ENCODE results near the gene CNIH4.
A peak's percentile ranks its signal among the peaks of the same experiment; 100 is the strongest.
"Not testable (repeated sequence)": the region's sequence is repeated elsewhere in the genome, so short reads cannot be mapped to it uniquely, and the experiment has no call there.

Gene CNIH4

DNA sequence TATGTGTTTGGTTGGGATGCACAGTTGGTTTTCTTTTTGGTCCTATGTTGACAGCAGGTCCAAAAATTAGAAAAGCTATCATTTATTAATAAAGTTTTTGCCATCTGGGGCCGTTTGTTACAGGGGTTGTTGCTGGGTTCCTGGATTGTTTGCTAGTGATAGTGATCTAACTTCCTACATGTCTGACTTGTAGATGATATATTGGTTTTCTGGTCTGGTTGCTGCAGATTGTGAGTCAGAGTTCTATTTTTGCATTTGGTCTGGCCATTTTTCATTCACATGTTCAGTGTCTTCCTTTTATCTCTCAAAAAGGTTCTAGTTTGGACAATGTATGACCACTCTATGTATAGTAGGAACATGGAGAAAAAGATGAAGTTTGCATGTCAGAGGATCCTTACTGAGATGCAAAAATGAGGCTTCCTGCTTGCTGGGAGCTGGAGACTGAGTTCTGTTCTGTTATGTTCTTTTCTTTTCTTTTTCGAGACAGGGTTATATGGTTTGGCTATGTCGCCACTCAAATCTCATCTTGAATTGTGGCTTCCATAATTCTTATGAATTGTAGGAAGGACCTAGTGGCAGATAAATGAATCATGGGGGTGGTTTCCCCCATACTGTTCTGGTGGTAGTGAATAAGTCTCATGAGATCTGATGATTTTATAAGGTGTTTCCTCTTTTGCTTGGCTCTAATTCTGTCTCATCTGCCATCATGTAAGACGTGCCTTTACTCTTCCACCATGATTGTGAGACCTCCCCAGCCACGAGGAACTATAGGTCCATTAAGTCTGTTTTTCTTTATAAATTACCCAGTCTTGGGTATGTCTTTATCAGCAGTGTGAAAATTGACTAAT lies 22.5 kb upstream of the CNIH4 start:
- TF ChIP-seq, protein P1, sequence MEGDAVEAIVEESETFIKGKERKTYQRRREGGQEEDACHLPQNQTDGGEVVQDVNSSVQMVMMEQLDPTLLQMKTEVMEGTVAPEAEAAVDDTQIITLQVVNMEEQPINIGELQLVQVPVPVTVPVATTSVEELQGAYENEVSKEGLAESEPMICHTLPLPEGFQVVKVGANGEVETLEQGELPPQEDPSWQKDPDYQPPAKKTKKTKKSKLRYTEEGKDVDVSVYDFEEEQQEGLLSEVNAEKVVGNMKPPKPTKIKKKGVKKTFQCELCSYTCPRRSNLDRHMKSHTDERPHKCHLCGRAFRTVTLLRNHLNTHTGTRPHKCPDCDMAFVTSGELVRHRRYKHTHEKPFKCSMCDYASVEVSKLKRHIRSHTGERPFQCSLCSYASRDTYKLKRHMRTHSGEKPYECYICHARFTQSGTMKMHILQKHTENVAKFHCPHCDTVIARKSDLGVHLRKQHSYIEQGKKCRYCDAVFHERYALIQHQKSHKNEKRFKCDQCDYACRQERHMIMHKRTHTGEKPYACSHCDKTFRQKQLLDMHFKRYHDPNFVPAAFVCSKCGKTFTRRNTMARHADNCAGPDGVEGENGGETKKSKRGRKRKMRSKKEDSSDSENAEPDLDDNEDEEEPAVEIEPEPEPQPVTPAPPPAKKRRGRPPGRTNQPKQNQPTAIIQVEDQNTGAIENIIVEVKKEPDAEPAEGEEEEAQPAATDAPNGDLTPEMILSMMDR (IDR thresholded peaks at IDR 0.05; ENCODE audit: insufficient read depth, missing control alignments) = no peak
- no peak for FAIRE-seq
- no peak for DNase-seq (ENCODE audit: insufficient read length, low spot score)

DNA sequence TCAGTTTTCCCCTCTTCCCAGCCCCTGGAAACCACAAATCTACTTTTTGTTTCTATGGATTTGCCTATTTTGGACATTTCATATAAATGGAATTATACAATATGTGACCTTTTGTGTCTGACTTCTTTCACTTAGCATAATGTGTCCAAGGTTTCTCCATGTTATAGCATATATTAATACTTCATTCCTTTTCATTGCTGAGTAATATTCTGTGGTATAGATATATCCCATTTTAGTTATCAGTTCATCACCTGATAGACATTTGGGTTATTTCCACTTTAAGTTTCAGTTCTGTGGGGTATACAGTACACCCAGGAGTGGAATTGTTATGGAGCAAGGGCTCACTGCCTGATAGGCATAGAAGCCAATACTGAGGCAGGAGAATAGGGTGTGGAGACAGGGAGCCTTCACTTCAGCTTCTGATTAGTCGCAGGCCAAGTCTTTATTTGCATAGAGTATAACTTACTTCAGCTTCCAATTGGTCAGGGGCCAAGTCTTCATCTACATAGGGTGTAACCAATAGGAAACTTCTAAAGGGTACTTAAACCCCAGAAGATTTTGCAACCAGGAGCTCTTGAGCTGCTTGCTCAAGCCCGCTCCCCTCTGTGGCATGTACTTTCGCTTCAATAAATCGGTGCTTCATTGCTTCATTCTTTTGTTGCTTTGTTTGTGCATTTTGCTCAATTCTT lies 18.4 kb upstream of the CNIH4 start:
- DNase-seq (ENCODE audit: insufficient read length, low spot score) (no peak), FAIRE-seq (no peak)
- TF ChIP-seq, protein P1 (IDR thresholded peaks at IDR 0.05; ENCODE audit: insufficient read depth, missing control alignments) = no peak

DNA sequence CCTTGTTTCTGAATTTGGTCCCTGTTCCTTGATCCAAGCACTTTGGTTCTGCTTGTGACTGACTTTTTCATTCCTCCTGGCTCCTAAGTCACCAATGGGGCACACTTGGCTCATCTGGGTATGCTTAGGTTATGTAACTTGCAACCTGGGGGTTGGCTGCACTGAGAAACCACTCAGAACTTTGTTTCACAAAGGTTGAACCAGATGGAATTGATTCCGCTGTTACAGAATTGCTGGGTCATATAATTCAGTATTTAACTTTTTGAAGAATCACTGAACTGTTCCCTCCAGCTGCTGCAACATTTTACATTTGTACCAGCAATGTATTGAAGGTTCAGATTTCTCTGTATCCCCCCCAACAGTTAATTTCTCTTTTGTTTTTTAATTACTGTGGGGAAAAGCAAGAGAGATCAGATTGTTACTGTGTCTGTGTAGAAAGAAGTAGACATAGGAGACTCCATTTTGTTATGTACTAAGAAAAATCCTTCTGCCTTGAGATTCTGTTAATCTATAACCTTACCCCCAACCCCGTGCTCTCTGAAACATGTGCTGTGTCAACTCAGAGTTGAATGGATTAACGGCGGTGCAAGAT lies 17.1 kb upstream of the CNIH4 start:
- TF ChIP-seq, protein P1 (IDR thresholded peaks at IDR 0.05; ENCODE audit: insufficient read depth, missing control alignments) = no peak
- DNase-seq (ENCODE audit: insufficient read length, low spot score) (no peak), FAIRE-seq (peak; percentile 44)

DNA sequence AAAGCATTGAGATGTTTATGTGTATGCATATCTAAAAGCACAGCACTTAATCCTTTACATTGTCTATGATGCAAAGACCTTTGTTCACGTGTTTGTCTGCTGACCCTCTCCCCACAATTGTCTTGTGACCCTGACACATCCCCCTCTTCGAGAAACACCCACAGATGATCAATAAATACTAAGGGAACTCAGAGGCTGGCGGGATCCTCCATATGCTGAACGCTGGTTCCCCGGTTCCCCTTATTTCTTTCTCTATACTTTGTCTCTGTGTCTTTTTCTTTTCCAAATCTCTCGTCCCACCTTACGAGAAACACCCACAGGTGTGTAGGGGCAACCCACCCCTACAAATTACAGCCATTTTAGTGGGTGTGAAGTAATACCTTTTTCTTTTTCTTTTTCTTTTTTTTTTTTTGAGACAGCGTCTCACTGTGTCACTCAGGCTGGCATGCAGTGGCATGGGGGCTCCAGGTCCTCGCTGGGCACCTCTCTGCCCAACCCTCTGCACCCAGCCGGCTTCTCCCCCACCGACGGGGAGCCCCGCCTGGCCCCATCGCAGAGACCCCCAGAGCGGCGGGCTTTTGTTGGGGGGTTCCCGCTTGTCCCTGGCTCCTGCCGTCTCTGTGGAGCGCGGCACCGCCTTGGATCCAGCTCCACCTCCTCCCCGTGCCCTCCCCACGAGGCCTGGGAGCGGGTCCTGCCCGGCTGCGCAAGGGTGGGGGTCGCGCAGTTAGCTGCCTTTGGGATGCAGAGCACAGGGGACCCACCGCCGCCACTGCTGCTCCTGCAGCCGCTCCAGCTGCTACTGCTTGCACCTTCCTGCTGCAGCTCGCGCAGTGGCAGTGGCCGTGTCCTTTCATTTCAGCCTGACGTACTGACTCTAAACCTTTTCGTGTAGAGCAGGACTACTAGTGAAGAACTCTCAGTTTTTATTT lies 16.0 kb upstream of the CNIH4 start:
- not testable (repeated sequence) for DNase-seq (ENCODE audit: insufficient read length, low spot score); FAIRE-seq

DNA sequence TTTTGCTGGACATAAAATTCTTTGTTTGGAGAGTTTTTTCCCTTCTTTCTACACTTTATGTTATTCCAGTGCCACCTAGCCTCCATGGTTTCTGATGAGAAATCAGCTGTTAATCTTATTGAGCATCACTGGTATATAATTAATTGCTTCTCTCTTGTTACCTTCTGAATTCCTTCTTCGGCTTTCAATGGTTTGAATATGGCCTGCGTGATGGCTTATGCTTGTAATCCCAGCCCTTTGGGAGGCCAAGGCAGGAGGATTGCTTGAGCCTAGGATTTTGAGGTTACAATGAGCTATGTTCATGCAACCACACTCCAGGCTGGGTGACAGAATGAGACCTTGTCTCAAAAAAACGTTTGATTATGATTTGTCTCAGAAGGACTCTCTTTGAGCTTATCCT lies 13.0 kb upstream of the CNIH4 start:
- TF ChIP-seq, protein P1 (IDR thresholded peaks at IDR 0.05; ENCODE audit: insufficient read depth, missing control alignments) = no peak
- FAIRE-seq (no peak), DNase-seq (ENCODE audit: insufficient read length, low spot score) (no peak)

DNA sequence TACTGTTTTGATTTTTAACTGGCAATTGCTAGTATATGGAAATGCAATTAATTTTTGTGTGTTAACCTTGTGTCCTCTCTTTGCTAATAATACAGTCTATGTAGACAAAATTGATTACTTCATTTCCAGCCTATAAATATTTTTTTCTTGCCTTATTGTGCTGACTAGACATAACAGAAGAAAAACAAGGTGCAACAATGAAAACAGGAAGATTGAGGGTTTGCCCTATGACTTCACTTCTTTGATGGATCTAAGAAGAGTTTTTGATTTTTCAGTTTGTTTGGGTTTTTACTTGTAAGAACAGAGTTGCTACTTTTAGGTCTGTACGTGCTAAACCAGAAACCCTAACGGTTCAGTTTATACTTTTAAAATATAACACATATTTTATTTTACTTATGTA lies 8.5 kb upstream of the CNIH4 start:
- TF ChIP-seq, protein P1 (IDR thresholded peaks at IDR 0.05; ENCODE audit: insufficient read depth, missing control alignments) = no peak
- FAIRE-seq = no peak

DNA sequence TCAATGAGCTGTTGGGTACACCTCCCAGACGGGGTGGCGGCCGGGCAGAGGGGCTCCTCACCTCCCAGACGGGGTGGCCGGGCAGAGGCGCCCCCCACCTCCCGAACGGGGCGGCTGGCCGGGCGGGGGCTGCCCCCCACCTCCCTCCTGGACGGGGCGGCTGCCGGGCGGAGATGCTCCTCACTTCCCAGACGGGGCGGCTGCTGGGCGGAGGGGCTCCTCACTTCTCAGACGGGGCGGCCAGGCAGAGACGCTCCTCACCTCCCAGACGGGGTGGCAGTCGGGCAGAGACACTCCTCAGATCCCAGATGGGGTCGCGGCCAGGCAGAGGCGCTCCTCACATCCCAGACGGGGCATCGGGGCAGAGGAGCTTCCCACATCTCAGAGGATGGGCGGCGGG lies 7.0 kb upstream of the CNIH4 start:
- not testable (repeated sequence) for FAIRE-seq; DNase-seq (ENCODE audit: insufficient read length, low spot score)

More for the DNA sequence above, 8.5 kb upstream of the CNIH4 start:
- no peak for DNase-seq (ENCODE audit: insufficient read length, low spot score)

DNA sequence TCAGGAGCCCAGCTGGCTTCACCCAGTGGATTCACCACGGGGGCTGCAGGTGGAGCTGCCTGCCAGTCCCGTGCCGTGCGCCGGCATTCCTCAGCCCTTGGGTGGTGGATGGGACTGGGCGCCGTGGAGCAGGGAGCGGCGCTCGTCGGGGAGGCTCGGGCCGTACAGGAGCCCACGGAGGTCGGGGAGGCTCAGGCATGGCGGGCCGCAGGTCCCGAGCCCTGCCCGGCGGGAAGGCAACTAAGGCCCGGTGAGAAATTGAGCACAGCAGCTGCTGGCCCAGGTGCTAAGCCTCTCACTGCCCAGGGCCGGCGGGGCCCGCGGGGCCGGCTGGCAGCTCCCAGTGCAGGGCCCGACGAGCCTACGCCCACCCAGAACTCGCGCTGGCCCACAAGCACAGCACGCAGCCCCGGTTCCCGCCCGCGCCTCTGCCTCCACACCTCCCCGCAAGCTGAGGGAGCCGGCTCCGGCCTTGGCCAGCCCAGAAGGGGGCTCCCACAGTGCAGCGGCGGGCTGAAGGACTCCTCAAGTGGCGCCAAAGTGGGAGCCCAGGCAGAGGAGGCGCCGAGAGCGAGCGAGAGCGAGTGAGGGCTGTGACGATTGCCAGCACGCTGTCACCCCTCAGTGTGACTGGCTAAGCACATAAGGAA lies 4.1 kb upstream of the CNIH4 start:
- FAIRE-seq; DNase-seq (ENCODE audit: insufficient read length, low spot score): not testable (repeated sequence)
